IgD-negative memory B cell (primary cell): ENCODE data around the gene EMP3. TPM values are rescaled to one million over a fixed set of nuclear protein-coding genes. Genes with fewer than 3 reads are reported as not detected.
A peak's percentile ranks its signal among the peaks of the same experiment; 100 is the strongest.
"Not testable (repeated sequence)": the region's sequence is repeated elsewhere in the genome, so short reads cannot be mapped to it uniquely, and the experiment has no call there.

Experiments
- H3K27ac Mint-ChIP-seq, 3 donors: one replicate each; pipeline ENCODE4 v1.8.0; 2020 to 2022; ENCODE audit warnings: mild to moderate bottlenecking in 3 of 3, mixed read lengths in 3 of 3, moderate library complexity in 1 of 3
- H3K27me3 Mint-ChIP-seq: one replicate; pipeline ENCODE4 v1.8.0; 2021; ENCODE audit warnings: mixed read lengths
- H3K36me3 Mint-ChIP-seq: one replicate; pipeline ENCODE4 v1.8.0; 2020; ENCODE audit warnings: mild to moderate bottlenecking, mixed read lengths
- H3K4me1 Mint-ChIP-seq, 3 donors: one replicate each; pipeline ENCODE4 v1.8.0; 2020 to 2022; ENCODE audit warnings: mixed read lengths in 3 of 3, mild to moderate bottlenecking in 1 of 3
- H3K4me3 Mint-ChIP-seq, 4 donors: one replicate each; pipeline ENCODE4 v1.8.0; 2020 to 2022; ENCODE audit warnings: mild to moderate bottlenecking in 4 of 4, mixed read lengths in 4 of 4, moderate library complexity in 3 of 4
- H3K9me3 Mint-ChIP-seq, 3 donors: one replicate each; pipeline ENCODE4 v1.8.0; 2020 to 2021; ENCODE audit warnings: mixed read lengths in 3 of 3, mild to moderate bottlenecking in 1 of 3
- polyA plus RNA-seq: library from polyadenylated mRNA; unstranded; fragments of 300-500 nt; fragmentation: Illumina TruSeq; gene quantifications from one replicate; pipeline ENCODE4 v1.2.3, GENCODE V29; 2021

EMP3 gene, protein sequence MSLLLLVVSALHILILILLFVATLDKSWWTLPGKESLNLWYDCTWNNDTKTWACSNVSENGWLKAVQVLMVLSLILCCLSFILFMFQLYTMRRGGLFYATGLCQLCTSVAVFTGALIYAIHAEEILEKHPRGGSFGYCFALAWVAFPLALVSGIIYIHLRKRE
- polyA plus RNA-seq, result 586 TPM

DNA sequence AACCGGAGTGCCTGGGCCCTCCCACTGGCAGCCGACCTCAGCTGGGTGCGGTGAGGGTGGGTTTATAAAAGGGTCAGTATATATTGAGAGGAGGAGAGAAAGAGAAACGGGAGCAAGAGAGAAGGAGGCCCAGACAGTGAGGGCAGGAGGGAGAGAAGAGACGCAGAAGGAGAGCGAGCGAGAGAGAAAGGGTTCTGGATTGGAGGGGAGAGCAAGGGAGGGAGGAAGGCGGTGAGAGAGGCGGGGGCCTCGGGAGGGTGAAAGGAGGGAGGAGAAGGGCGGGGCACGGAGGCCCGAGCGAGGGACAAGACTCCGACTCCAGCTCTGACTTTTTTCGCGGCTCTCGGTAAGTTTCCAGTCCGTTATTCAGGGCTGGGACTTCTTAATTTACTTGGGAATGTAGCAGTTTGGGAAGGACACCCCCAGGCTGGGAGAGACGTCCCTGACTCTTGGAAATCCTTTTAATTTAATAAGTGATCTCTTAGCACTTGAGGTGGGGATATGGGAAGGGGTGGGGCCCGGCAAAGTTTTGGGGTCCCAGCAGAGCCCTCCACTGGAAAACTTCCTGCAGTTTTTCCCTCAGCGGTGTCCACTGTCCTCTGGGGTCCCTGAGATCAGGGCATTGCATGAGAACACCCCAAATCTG lies at the start of gene EMP3:
TSS of gene EMP3 (plus strand) at position 288 of the 646 bp plus-strand sequence. CDS start 1,293 bp downstream, outside the sequence.
- Mint-ChIP-seq H3K9me3 (no peaks in the 10 kb centered on the region), H3K36me3 (peaks cover 19% of the 10 kb centered on the region), H3K4me3 (peak within 1 kb of the TSS; percentile 83 to 98 (median 96)), H3K27me3 (no peaks in the 10 kb centered on the region), H3K4me1 (peaks cover 40 to 51% (median 50%) of the 10 kb centered on the region in 3 donors), H3K27ac (peak within 1 kb of the TSS; percentile 99 to 100 (median 99))

DNA sequence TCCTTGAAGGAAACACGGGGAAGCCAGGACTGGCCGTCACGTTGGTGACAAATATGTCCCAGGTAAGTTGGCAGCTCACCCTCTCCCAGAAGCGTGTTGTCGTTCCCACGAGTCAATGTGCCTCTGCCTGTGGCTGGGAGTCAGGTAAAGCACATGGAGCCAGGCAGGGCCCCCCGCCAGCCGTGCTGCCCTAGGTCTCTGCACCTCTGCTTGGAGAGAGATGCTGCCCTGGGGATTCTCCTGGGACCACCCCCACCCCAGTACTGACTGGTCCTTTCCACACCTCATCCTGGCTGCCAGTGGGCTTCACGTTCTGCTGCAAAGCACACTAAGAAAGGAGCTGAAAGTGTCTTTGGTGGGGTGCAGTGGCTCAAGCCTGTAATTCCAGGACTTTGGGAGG lies 45.6 kb upstream of the EMP3 start:
- Mint-ChIP-seq H3K9me3 (peaks cover 0 to 2% (median 0%) of the 10 kb centered on the region in 3 donors), H3K4me3 (no peak overlapping the region), H3K27me3 (peaks cover 3% of the 10 kb centered on the region), H3K36me3 (no peaks in the 10 kb centered on the region), H3K27ac (no peak overlapping the region), H3K4me1 (peaks cover 0 to 1% (median 0%) of the 10 kb centered on the region in 3 donors)

DNA sequence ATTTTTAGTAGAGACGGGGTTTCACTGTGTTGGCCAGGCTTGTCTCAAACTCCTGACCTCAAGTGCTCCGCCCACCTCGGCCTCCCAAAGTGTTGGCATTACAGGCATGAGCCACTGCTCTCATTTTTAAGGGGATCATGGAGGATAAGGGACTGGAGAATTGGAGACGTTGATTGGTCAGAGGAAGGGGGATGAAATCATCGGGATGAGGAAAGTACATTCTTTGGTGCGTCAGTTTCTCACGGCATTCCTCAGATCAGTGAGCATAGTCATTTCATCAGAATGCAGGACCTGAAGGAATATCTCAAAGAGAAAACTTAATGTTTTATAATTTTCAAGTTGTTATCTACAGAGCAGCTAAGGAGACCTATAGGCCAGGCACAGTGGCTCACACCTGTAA lies 41.4 kb upstream of the EMP3 start:
- H3K4me3 Mint-ChIP-seq, result no peak overlapping the region
- H3K4me1 Mint-ChIP-seq, result no peaks in the 10 kb centered on the region
- H3K27me3 Mint-ChIP-seq, result peaks cover 2% of the 10 kb centered on the region
- no peak overlapping the region for H3K27ac Mint-ChIP-seq
- peaks cover 3 to 12% (median 6%) of the 10 kb centered on the region in 3 donors for H3K9me3 Mint-ChIP-seq
- H3K36me3 Mint-ChIP-seq, result no peaks in the 10 kb centered on the region

DNA sequence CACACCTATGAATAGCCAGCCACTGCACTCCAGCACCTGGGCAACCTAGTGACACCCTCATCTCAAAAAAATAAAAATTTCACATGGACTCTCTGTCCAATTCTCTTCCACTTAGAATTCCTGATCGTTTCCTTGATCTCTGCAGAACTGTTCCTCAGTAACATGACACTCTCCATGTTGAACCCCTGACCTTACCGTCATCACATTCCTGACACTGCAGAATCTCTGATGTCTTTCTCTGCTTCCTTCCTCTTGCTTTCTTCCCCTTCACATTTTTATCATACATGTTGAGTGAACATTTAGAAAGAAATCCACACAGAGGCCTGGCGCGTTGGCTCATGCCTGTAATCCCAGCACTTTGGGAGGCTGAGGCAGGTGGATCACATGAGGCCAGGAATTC lies 40.5 kb upstream of the EMP3 start:
- Mint-ChIP-seq H3K4me1 (no peaks in the 10 kb centered on the region), H3K27me3 (peaks cover 2% of the 10 kb centered on the region), H3K27ac (no peak overlapping the region), H3K4me3 (no peak overlapping the region), H3K9me3 (peaks cover 3 to 12% (median 6%) of the 10 kb centered on the region in 3 donors), H3K36me3 (no peaks in the 10 kb centered on the region)

DNA sequence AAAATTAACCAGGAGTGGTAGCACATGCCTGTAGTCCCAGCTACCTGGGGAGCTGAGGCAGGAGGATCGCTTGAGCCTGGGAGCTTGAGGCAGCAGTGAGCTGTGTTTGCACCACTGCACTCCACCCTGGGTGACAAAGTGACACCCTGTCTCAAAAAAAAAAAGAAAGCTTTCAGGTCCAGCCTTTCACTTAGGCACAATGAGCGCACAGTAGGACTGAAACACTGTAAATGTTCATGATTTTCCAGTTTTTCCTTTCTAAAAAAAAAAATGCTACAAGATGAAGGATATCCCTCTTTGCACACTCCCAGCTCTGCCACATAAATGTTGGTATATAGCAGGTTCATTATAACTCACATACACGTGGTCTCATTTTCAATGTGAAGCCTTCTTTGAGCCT lies 37.6 kb upstream of the EMP3 start:
- Mint-ChIP-seq H3K9me3 (peaks cover 3 to 12% (median 6%) of the 10 kb centered on the region in 3 donors), H3K4me1 (peaks cover 0 to 7% (median 7%) of the 10 kb centered on the region in 3 donors), H3K27me3 (no peaks in the 10 kb centered on the region), H3K36me3 (no peaks in the 10 kb centered on the region), H3K4me3 (no peak overlapping the region), H3K27ac (no peak overlapping the region)

DNA sequence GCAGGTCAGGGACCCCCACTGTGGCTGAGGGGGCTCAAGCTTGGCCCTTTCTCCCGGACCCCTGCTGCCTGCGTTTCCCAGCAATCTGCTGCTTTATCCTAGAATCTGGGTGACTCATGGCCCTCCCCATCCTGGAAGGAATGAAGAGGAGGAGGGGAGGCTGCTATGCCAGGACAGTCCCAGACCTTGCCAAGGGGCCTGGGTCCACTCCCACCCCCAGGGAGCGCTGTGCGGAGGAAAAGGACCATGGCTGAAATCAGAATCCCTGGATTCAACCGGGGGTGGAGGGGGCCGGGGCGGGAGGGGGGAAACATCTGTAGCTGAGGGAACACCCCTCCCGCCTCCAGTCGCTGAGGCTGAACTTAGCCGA lies 35.0 kb upstream of the EMP3 start:
- H3K27ac Mint-ChIP-seq, result peak overlapping the region in 1 of 3 donors; percentile 39
- peaks cover 0 to 7% (median 7%) of the 10 kb centered on the region in 3 donors for H3K4me1 Mint-ChIP-seq
- peaks cover 2 to 12% (median 4%) of the 10 kb centered on the region in 3 donors for H3K9me3 Mint-ChIP-seq
- no peaks in the 10 kb centered on the region for H3K27me3 Mint-ChIP-seq
- no peak overlapping the region for H3K4me3 Mint-ChIP-seq
- H3K36me3 Mint-ChIP-seq, result no peaks in the 10 kb centered on the region

DNA sequence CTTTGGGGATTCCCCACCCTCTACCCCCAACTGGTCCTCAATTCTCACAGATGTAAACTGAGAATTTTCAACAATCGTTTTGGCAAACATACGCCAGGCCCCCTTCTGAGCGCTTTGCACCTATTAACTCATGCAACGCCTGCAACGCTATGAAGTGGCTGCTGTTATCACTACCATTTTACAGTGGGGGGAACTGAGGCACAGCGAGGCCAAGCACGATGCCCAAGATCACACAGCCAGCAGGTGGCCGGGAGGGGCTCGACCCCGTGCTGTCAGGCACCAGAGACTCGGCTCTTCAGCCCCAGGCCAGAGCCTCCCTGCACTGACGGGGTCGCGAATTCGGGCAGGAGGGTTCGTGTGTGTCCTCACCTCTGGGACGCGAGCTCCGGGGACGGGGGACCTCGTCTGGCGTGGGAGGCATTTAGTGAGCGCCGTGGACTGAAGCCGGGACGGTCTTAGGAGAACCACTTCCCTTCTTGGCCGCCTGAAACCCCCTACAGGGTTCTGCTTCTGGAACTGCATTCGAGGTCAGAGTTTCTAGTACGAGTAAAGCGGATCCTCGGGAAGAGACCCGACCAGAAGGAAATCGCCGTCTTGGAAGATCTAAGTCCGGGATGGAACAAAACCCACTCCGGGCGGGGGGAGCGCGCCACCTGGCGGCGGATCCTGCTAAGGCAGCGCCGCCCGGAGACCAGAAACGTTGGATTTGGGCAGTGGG lies 34.4 kb upstream of the EMP3 start:
- H3K4me1 Mint-ChIP-seq, result peaks cover 0 to 7% (median 7%) of the 10 kb centered on the region in 3 donors
- peak overlapping the region; percentile 74 to 93 (median 84) for H3K4me3 Mint-ChIP-seq
- H3K27me3 Mint-ChIP-seq, result no peaks in the 10 kb centered on the region
- H3K27ac Mint-ChIP-seq, result peak overlapping the region in 1 of 3 donors; percentile 39
- H3K36me3 Mint-ChIP-seq, result no peaks in the 10 kb centered on the region
- peaks cover 1 to 11% (median 2%) of the 10 kb centered on the region in 3 donors for H3K9me3 Mint-ChIP-seq

DNA sequence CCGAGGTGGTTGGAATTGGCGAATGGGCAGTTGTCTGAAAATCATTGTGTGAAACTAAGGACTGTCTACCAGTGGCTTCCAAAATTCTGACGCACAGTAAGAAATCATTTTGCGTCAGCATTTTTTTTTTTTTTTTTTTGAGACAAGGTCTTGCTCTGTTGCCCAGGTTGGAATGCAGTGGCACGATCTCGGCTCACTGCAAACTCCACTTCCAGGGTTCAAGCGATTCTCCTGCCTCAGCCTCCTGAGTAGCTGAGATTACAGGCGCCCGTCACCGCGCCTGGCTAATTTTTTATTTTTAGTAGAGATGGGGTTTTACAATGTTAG lies 33.9 kb upstream of the EMP3 start:
- not testable (repeated sequence) for H3K27me3 Mint-ChIP-seq, H3K36me3 Mint-ChIP-seq, H3K9me3 Mint-ChIP-seq, H3K27ac Mint-ChIP-seq, H3K4me1 Mint-ChIP-seq
- peak overlapping the region; percentile 74 to 93 (median 84) for H3K4me3 Mint-ChIP-seq

DNA sequence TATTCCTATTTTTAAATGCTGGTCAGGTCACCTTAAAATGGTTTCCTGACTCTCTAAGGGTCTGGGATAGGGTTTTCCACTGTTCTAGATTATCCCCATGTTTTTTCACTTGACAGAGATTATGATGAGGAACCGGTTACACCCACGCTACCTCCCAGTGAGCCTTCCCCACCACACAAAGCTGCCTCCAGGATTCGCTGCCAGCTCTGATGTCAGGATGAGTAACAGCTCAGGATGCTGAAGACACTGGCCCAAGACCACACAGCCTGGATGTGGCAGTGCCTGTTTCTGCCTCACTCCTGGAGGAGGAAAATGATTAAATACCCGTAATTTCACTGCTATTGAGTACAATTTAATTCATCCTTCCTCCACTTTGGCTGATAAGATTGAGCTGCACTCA lies 32.6 kb upstream of the EMP3 start:
- Mint-ChIP-seq H3K27ac (no peak overlapping the region), H3K9me3 (no peaks in the 10 kb centered on the region), H3K36me3 (no peaks in the 10 kb centered on the region), H3K27me3 (no peaks in the 10 kb centered on the region), H3K4me1 (peaks cover 0 to 7% (median 7%) of the 10 kb centered on the region in 3 donors), H3K4me3 (peak overlapping the region in 1 of 4 donors; percentile 47)

DNA sequence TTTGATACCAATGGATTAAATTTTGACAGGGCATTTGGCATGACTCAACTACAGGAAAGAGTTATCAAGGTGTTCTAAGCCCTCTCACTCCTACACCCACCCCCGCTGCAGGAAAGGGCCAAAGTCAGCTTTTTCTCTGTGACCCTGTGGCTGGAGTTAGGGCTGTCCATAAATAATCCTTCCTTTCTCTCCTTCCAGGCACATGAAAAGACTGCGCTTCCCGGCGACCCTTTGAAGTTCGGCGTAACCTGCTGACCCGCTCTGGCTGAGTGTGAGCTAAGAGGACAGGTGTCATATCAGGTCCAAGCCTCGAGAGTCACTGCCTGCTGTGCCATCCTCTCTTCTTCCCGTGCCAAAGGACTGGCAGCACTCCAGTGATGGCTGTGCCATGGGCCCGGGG lies 29.9 kb upstream of the EMP3 start:
- H3K27me3 Mint-ChIP-seq, result no peaks in the 10 kb centered on the region
- no peaks in the 10 kb centered on the region for H3K9me3 Mint-ChIP-seq
- peaks cover 0 to 7% (median 7%) of the 10 kb centered on the region in 3 donors for H3K4me1 Mint-ChIP-seq
- H3K36me3 Mint-ChIP-seq, result no peaks in the 10 kb centered on the region
- H3K4me3 Mint-ChIP-seq, result no peak overlapping the region
- H3K27ac Mint-ChIP-seq, result no peak overlapping the region

DNA sequence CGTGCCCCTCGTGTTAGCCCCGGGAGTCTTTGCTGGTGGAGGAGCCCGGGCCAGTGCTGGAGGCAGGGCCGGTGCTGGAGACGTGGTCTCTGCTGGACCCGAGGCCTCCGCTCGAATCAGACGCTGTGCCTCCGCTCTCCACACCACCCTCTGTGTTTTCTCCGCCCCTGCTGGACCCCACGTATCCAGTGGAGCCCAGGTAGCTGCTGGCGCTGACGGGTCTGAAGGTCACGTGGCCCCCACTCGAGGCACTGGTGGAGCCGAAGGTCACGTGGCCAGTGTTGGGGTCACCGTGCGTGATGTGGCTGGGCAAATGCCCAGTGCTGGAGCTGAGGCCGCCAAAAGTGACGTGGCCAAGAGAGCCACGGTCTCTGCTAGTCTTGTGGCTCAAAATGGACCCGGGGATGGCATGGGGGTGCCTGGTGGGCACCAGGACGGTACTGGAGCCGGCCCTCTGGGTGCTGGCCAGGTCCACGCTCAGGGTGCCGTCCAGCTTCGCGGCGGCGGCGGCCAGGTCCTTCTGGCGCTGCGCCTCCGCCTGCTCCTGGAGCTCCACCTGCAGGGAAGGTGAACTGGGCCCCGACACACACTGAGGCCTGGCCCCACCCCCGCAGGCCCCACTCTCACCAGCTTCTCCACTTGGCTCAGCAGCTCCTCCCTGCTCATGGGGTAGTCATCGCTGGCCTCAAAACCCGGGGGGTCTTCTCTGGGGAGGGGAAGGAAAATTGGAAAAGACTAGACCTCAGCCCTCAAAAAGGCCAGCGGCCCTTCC lies 28.2 kb upstream of the EMP3 start:
- H3K27ac Mint-ChIP-seq, result peak overlapping the region in 1 of 3 donors; percentile 90
- no peaks in the 10 kb centered on the region for H3K4me1 Mint-ChIP-seq
- no peaks in the 10 kb centered on the region for H3K27me3 Mint-ChIP-seq
- H3K9me3 Mint-ChIP-seq, result no peaks in the 10 kb centered on the region
- no peak overlapping the region for H3K4me3 Mint-ChIP-seq
- H3K36me3 Mint-ChIP-seq, result no peaks in the 10 kb centered on the region

DNA sequence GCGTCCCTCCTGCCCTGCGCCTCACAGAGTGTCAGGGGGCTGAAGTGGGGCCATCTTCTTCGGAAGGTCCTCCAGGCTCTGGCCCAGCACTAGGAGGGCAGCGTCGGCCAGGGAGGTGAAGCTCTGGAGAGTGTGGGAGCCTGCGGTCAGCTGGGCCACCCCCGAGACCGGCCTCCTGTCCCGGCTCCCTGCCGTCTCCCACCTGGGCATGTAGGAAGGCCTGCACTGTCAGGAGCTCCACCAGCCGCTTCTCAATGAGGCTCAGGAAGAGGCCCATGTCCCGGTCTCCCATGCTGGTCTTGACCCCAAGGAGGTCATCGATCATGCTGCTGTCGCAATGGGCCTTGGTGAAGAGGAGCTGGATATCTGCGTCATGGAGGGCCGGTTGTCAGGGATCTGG lies 27.4 kb upstream of the EMP3 start:
- H3K4me3 Mint-ChIP-seq, result no peak overlapping the region
- no peaks in the 10 kb centered on the region for H3K36me3 Mint-ChIP-seq
- H3K4me1 Mint-ChIP-seq, result no peaks in the 10 kb centered on the region
- H3K27me3 Mint-ChIP-seq, result no peaks in the 10 kb centered on the region
- H3K27ac Mint-ChIP-seq, result no peak overlapping the region
- no peaks in the 10 kb centered on the region for H3K9me3 Mint-ChIP-seq

DNA sequence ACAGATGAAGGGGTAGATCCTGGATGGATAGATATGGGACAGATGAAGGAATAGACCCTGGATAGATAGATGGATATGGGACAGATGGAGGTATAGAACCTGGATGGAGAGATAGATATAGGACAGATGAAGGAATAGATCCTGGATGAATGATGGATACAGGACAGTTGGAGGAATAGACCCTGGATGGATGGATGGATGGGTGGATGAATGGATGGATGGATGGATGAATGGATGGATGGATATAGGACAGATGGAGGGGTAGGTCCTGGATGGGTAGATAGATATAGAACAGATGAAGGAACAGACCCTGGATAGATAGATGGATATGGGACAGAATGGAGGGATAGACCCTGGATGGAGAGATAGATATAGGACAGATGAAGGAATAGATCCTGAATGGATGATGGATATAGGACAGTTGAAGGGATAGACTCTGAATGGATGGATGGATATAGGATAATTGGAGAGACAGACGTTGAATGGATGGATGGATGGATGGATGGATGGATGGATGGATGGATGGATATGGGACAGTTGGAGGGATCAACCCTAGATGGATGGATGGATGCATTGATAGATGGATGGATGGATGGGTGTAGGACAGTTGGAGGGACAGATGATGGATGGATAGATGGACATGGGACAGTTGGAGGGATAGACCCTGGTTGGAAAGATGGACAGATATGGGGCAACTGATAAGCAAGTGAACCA lies 23.3 kb upstream of the EMP3 start:
- Mint-ChIP-seq H3K27ac (no peak overlapping the region), H3K36me3 (no peaks in the 10 kb centered on the region)

DNA sequence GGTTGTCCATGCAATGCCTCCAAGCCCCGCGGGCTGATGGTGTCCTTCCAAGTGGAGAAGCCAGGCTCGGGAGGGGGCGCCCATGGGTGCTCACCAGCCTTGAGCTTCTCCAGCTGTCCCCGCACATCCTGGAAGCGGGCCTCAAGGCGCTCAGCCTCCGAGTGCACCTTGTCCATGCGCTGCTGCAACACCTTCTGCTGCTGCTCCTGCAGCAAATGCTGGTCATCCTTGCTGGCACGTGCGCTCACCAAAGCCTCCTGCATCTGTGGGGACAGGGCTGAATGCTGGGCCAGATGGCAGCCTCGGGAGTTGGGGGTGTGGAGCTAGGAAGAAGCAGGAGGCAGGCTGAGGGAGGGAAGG lies 22.8 kb upstream of the EMP3 start:
- no peaks in the 10 kb centered on the region for H3K4me1 Mint-ChIP-seq
- H3K9me3 Mint-ChIP-seq, result no peaks in the 10 kb centered on the region
- peaks cover 1% of the 10 kb centered on the region for H3K27me3 Mint-ChIP-seq
- H3K4me3 Mint-ChIP-seq, result no peak overlapping the region
- H3K36me3 Mint-ChIP-seq, result no peaks in the 10 kb centered on the region
- H3K27ac Mint-ChIP-seq, result no peak overlapping the region

More for the DNA sequence above, 23.3 kb upstream of the EMP3 start:
- Mint-ChIP-seq H3K9me3 (no peaks in the 10 kb centered on the region), H3K4me3 (no peak overlapping the region), H3K27me3 (peaks cover 1% of the 10 kb centered on the region), H3K4me1 (no peaks in the 10 kb centered on the region)

DNA sequence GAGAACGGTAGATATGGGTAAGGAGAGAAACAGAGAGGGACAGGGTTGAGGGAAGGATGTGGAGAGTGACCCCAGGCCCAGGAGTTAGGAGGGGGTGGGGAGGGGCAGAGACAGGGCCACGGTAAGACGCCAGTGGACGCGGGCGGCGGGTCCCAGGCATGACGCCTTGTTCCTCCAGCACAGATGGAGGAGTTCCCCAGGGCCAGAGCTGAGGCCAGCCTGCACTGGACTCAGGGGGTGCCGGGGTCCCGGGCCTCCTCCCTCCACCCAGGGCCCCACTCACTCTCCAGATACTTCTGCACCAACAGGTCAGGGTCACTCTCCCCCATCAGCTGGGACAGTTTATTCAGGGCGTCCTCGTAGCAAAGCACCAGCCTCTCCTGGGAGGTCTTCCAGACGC lies 22.0 kb upstream of the EMP3 start:
- H3K36me3 Mint-ChIP-seq, result no peaks in the 10 kb centered on the region
- H3K27ac Mint-ChIP-seq, result no peak overlapping the region
- H3K4me3 Mint-ChIP-seq, result no peak overlapping the region
- no peaks in the 10 kb centered on the region for H3K4me1 Mint-ChIP-seq
- H3K27me3 Mint-ChIP-seq, result peaks cover 1% of the 10 kb centered on the region
- no peaks in the 10 kb centered on the region for H3K9me3 Mint-ChIP-seq
